Natural killer cell (primary cell): ENCODE results near the gene USP11. TPM values are rescaled to one million over a fixed set of nuclear protein-coding genes. Genes with fewer than 3 reads are reported as not detected.

Experiments used
- ATAC-seq, 3 donors: fragments of 150-1000 bp in 2 of 3; fragments of 200-7000 bp in 1 of 3; cut with Tn5 transposase; 1 replicate in 1 of 3; 2 replicates in 2 of 3; pipeline ENCODE4 v1.10.0; 2021; ENCODE audit warnings: mild to moderate bottlenecking in 2 of 3, moderate library complexity in 2 of 3
- DNase-seq, 2 donors: peaks; one replicate each; pipeline versions ENCODE4 v3.0.0 to v3.0.0-alpha.2; 2013 to 2021; ENCODE audit warnings: mixed read lengths in 1 of 2
- H3K27ac ChIP-seq: one replicate; pipeline ENCODE4 v1.5.1; 2013; ENCODE audit warnings: mild to moderate bottlenecking, low read length
- H3K27me3 ChIP-seq: one replicate; pipeline ENCODE4 v1.6.1; 2013; ENCODE audit warnings: low read length; ENCODE audit not compliant: control insufficient read depth, insufficient read depth
- H3K36me3 ChIP-seq: one replicate; pipeline ENCODE4 v1.6.1; 2013; ENCODE audit warnings: low read length; ENCODE audit not compliant: control insufficient read depth, insufficient read depth
- H3K4me1 ChIP-seq: one replicate; pipeline ENCODE4 v1.6.1; 2013; ENCODE audit warnings: low read length; ENCODE audit not compliant: control insufficient read depth, insufficient read depth
- H3K4me3 ChIP-seq: one replicate; pipeline ENCODE4 v1.5.1; 2013; ENCODE audit warnings: low read length
- H3K9me3 ChIP-seq: one replicate; pipeline ENCODE4 v1.6.1; 2013; ENCODE audit warnings: low read length; ENCODE audit not compliant: control insufficient read depth, insufficient read depth
- H3K27ac Mint-ChIP-seq, 2 donors: one replicate each; pipeline ENCODE4 v1.8.0; 2022; ENCODE audit warnings: mild to moderate bottlenecking in 2 of 2, mixed read lengths in 2 of 2, moderate library complexity in 1 of 2
- H3K27me3 Mint-ChIP-seq, 2 donors: one replicate each; pipeline ENCODE4 v1.8.0; 2022; ENCODE audit warnings: low read depth in 2 of 2, mixed read lengths in 2 of 2
- H3K36me3 Mint-ChIP-seq: one replicate; pipeline ENCODE4 v1.8.0; 2022; ENCODE audit warnings: mixed read lengths
- H3K4me1 Mint-ChIP-seq, 2 donors: one replicate each; pipeline ENCODE4 v1.8.0; 2022; ENCODE audit warnings: mixed read lengths in 2 of 2
- H3K4me3 Mint-ChIP-seq: one replicate; pipeline ENCODE4 v1.8.0; 2022; ENCODE audit warnings: mild to moderate bottlenecking, moderate library complexity, mixed read lengths
- H3K9me3 Mint-ChIP-seq, 2 donors: one replicate each; pipeline ENCODE4 v1.8.0; 2022; ENCODE audit warnings: mixed read lengths in 2 of 2
- WGBS: methylation state at CpG from one replicate; pipeline ENCODE4 v1.1.7; 2013; ENCODE audit warnings: missing lambda C conversion rate; ENCODE audit not compliant: insufficient coverage; 5-methylcytosine and 5-hydroxymethylcytosine counted together
- intact Hi-C: fragments of 100-400 bp; cut with micrococcal nuclease; formaldehyde crosslinking; loops from one replicate; pipeline ENCODE4 v1.14.2; 2022
- total RNA-seq, 4 donors: library from RNA; stranded (reverse); fragments of 120-200 nt in 1 of 4; gene quantifications; one replicate each; pipeline versions ENCODE4 v1.2.3 to v1.2.4, GENCODE V29; 2013 to 2022
- TF ChIP-seq, protein P1 (sequence below): fragments of 200-600 bp; IDR thresholded peaks from one replicate; pipeline ENCODE4 v1.8.0; 2022; ENCODE audit warnings: antibody characterized with exemption

The USP11 gene
- total RNA-seq, 3 donors from 2014 or later (not counting 1 experiment from before 2014, with no cell fraction given), result 107 to 131 (median 108) TPM

DNA sequence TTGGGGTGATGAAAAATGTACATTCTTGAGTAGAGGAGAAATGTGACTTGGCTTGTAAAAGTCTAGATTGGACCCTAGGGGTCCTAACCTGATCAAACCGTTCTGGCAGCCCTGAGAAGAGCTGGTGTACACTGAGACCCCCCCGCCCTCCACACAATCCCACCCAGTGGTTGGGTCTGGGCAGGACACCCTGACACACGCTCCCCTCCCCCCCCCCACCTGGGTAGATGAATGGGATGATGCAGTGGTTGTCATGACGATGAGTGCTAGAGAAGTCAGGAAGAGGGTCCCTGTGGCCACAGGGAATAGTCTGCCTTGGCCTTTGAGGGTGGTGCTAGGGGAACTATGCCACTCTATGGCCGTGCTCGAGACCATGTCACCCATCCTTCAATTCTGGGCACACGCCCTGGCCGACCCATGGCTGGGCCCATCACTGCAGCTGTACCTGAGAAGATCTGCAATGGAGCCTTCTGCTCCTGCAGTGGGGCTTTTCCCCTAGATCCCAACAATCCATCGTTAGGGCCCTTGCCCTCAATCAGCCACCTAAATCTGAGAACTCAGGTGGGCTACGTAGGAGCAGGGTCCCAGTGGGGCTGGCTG is 10.0 kb upstream of the USP11 start:
- Histone ChIP-seq H3K4me3 (no peak overlapping the region), H3K9me3 (no peaks in the 10 kb centered on the region), H3K4me1 (peaks cover 19% of the 10 kb centered on the region), H3K27ac (no peak overlapping the region), H3K36me3 (peaks cover 41% of the 10 kb centered on the region), H3K27me3 (no peaks in the 10 kb centered on the region)
- no peak for DNase-seq
- Mint-ChIP-seq H3K4me1 (peaks cover 21 to 39% of the 10 kb centered on the region in 2 donors), H3K27me3 (no peaks in the 10 kb centered on the region), H3K36me3 (no peaks in the 10 kb centered on the region), H3K27ac (no peak overlapping the region), H3K4me3 (no peak overlapping the region), H3K9me3 (no peaks in the 10 kb centered on the region)
- WGBS, result 100% methylated on average over 4 of the region's 10 CpGs
- no peak for ATAC-seq
- TF ChIP-seq, protein P1, sequence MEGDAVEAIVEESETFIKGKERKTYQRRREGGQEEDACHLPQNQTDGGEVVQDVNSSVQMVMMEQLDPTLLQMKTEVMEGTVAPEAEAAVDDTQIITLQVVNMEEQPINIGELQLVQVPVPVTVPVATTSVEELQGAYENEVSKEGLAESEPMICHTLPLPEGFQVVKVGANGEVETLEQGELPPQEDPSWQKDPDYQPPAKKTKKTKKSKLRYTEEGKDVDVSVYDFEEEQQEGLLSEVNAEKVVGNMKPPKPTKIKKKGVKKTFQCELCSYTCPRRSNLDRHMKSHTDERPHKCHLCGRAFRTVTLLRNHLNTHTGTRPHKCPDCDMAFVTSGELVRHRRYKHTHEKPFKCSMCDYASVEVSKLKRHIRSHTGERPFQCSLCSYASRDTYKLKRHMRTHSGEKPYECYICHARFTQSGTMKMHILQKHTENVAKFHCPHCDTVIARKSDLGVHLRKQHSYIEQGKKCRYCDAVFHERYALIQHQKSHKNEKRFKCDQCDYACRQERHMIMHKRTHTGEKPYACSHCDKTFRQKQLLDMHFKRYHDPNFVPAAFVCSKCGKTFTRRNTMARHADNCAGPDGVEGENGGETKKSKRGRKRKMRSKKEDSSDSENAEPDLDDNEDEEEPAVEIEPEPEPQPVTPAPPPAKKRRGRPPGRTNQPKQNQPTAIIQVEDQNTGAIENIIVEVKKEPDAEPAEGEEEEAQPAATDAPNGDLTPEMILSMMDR, result no peak
- intact Hi-C loops, result no loop called here

DNA sequence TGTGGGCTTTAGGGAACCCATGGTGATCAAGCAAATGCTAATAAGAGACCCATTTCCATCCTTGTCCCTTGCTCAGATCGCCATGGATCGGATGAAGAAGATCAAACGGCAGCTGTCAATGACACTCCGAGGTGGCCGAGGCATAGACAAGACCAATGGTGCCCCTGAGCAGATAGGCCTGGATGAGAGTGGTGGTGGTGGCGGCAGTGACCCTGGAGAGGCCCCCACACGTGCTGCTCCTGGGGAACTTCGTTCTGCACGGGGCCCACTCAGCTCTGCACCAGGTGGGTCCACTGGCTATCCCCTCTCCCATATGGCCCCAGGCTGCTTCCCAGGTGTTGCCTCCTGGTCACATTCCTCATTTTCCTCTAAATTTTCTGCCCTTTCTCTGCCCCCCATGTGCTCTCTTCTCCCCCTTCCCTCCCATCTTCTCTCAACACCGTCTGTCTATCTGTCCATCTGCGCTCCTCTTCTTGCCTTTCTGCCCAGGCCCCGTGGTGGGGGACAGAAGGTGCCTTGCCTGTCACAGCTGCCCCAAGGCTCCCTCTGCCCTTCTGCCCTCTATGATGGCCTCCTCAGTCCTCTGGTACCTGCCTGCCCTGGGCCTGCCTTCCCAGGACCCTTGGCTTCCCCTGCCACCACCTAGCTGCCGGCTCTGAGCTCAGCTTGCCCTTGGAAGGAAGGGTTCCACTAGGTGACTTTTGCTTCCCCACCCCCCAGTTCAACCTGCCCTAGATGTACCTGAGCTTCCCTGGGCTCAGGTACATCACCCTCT is 9.1 kb upstream of the USP11 start:
- ATAC-seq (no peak), DNase-seq (no peak)
- H3K4me1 ChIP-seq, result peaks cover 19% of the 10 kb centered on the region
- peaks cover 48% of the 10 kb centered on the region for H3K36me3 ChIP-seq
- no peak overlapping the region for H3K27ac Mint-ChIP-seq
- no peaks in the 10 kb centered on the region for H3K36me3 Mint-ChIP-seq
- H3K4me3 Mint-ChIP-seq, result no peak overlapping the region
- TF ChIP-seq, protein P1, result no peak
- no peak overlapping the region for H3K4me3 ChIP-seq
- H3K27me3 Mint-ChIP-seq, result no peaks in the 10 kb centered on the region
- no peak overlapping the region for H3K27ac ChIP-seq
- intact Hi-C loops, result no loop called here
- no peaks in the 10 kb centered on the region for H3K9me3 Mint-ChIP-seq
- H3K9me3 ChIP-seq, result no peaks in the 10 kb centered on the region
- H3K27me3 ChIP-seq, result no peaks in the 10 kb centered on the region
- peaks cover 21 to 33% of the 10 kb centered on the region in 2 donors for H3K4me1 Mint-ChIP-seq
- WGBS, result 96% methylated on average over 12 of the region's 13 CpGs

DNA sequence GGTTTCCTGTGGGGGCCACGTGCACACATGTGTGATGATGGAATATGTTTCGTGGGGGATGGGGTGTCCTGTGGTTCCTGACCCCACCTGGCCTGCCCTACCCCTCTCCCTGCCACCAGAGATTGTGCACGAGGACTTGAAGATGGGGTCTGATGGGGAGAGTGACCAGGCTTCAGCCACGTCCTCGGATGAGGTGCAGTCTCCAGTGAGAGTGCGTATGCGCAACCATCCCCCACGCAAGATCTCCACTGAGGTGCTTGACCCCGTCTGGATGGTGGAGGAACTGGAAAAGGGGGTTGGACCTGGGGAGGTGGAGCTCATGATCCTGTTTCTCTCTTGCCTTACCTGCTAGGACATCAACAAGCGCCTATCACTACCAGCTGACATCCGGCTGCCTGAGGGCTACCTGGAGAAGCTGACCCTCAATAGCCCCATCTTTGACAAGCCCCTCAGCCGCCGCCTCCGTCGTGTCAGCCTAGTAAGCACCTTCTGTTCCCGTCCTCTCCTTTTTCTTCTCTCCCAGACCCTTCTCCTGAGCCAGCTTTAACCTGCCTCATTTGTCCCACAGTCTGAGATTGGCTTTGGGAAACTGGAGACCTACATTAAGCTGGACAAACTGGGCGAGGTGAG is 8.4 kb upstream of the USP11 start:
- 97% methylated on average over 14 of the region's 17 CpGs for WGBS
- Mint-ChIP-seq H3K4me1 (peaks cover 18 to 28% of the 10 kb centered on the region in 2 donors), H3K36me3 (no peaks in the 10 kb centered on the region), H3K4me3 (no peak overlapping the region), H3K9me3 (no peaks in the 10 kb centered on the region), H3K27me3 (no peaks in the 10 kb centered on the region), H3K27ac (no peak overlapping the region)
- Histone ChIP-seq H3K4me3 (no peak overlapping the region), H3K27ac (no peak overlapping the region), H3K36me3 (peaks cover 50% of the 10 kb centered on the region), H3K9me3 (no peaks in the 10 kb centered on the region), H3K27me3 (no peaks in the 10 kb centered on the region), H3K4me1 (peaks cover 16% of the 10 kb centered on the region)
- ATAC-seq, result no peak
- DNase-seq, result no peak
- TF ChIP-seq, protein P1, result no peak
- intact Hi-C loops, result no loop called here
